Anterior cingulate cortex (tissue), 58 donors: ENCODE measurements around the gene KRT35.
A peak's percentile ranks its signal among the peaks of the same experiment; 100 is the strongest.

ENCODE experiments used
- DNase-seq, 58 donors: peaks; one replicate each; lab custom pipeline; 2025; lab: John Stamatoyannopoulos, UW

KRT35 gene

DNA sequence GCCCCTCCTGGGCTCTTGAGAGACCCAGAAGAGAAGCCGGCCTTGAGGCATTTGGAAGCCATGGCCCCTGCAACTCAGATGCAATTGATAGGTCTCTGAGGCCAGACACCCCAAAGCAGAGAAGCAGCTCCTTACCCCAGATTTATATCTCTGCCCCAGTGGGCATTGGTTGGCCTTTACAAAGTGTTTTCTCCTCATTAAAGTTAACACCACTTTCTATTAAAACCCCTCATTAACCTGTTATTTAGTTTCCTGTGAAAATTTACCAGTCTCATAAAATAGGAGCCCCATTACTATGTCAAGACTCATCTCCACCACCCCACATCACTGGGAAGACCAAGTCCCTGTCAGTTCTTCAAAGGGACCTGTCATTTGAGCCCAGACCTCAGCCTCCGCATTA lies at the start of gene KRT35:
Gene KRT35, minus strand, starts transcription at position 116 of the 400 bp plus-strand sequence. Its CDS starts 54 bp downstream, at position 62.
- no peak for DNase-seq

DNA sequence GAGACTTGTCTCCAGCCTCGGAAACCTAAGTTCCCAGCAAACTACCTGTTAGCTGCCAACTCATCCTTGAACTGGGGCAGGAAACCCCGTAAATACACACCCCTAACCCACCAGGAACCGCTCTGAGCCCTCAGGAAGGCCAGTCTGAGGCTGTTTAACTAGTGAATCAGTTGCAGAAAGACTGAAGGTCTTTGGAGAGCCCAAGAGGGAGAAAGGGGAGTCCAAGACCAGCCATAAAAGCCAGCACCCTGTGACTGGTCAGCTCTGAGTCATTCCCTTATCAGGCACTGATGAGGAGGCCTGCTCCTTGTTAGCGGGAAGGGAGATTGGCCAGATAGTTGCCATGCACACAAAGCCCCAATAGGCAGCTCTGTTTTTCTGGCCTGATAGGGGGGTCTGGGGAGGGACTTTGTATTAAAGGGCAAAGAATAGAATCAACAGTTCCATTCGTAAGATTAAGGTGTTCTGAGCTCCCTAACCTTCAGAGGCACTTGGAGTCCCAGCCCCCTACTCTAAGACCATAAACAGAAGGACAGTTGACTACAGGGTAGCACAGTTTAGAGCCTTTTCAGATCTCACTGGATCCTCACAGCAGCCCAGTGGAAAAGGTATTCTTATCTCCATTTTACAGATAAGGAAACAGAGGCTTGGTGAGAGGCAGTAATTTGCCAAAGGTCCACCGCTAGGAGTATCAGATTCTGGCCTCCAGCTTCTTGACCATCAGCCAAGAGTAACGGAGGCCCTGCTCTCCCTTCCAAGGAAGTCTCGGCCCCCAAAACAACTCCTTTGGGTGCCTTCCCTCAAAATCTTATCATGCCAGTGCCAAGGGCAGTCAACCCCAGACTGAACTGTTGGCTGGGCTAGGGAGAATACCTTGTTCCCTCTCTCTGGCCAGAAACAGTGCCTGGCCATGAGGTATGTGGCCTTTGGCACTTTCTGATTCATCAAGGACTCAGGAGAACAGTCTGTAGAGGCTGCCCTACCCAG lies 49.4 kb upstream of the KRT35 start:
- no peak for DNase-seq

- no peak for DNase-seq
Measured at GRCh38 chr17:41529491-41529915, 48.6 kb upstream of the KRT35 start.

DNA sequence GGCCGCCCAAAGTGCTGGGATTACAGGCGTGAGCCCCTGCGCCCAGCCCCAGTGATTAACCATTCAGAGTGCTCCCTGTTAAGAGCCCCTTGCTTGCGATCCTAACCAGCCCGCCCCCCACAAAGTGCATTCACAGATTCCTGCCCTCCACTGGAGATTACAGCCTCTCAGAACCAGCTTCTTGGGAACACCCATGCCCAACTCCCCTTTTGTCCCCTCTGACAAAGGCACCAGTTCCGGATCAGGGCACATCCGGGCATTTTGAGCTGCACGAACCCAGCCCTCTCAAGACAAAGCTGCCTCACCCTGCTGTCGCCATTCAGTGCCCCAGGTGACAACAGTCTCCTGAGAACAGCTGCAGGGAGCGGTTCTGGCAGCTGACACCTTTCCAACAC lies 48.0 kb upstream of the KRT35 start:
- no peak for DNase-seq

DNA sequence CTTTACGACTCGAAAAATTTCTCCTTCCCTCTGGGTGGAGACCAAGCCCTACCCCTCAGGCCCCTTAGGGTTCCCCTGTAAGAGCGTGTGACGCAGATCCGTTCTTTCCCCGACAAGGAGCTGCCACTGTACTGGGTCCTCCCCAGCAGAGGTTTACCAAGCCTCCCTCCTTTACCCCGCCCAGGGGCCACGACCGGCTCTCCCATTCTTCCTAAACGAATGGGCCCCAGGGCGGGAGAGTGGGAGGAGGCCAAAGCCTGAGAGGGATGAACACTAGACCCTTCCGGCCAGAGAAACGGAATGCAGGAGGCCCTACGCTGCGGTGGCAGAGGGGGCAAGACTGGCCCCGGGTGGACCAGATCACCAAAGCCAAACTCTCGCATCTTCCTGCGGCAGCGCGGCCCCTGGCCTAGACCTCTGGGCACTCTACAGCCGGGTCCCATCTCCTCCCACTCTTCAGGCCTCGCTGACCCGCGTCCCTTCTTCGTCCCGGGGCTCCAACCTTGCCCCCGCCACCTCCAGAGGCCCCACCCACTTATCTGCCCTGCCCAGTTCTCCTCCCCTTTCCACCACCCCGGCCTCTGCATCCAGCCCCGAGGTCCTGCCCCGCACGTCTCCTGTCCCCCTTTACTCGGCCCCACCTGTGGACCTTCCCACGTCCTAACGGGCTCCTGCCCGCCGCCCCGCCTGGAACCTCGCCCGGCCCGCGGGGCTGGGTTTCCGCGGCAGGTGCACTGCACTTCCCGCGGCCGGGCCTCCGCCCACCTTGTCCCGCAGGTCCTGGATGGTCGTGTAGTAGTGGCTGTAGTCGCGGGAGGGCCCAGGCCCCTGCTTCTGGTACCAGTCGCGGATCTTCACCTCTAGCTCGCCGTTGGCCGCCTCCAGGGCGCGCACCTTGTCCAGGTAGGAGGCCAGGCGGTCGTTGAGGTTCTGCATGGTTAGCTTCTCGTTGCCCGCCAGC lies 46.4 kb upstream of the KRT35 start:
- no peak for DNase-seq

DNA sequence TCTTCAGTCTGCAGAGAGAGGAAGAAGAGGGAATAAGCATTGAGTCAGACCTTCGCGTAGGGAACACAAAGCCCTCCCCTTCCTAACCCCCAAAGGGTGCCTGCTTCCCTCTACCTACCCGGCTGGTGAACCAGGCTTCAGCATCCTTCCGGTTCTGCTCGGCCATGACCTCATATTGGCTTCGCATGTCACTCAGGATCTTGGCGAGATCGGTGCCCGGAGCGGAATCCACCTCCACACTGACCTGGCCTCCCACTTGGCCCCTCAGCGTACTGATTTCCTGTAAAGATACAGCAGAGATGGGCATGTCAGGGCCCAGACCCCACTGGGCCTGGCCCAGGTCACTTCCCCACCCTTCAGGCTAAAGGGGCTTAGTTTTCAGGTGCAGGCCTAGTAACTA lies 43.3 kb upstream of the KRT35 start:
- no peak for DNase-seq

DNA sequence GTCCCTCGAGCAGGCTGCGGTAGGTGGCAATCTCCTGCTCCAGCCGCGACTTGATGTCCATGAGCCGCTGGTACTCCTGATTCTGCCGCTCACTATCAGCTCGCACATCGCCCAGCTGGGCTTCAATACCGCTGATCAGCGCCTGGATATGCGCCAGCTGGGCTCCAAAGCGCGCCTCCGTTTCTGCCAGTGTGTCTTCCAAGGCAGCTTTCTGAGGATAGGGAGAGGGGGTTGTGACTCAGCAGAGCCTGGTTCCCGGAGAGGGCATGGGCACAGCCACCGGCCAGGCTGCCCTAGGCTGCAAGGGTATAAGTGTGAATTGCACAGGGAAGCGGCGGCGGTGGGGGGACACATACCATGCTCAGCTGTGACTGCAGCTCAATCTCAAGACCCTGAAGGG lies 42.8 kb upstream of the KRT35 start:
- peak in 2 of 58 donors; percentile 11 for DNase-seq

DNA sequence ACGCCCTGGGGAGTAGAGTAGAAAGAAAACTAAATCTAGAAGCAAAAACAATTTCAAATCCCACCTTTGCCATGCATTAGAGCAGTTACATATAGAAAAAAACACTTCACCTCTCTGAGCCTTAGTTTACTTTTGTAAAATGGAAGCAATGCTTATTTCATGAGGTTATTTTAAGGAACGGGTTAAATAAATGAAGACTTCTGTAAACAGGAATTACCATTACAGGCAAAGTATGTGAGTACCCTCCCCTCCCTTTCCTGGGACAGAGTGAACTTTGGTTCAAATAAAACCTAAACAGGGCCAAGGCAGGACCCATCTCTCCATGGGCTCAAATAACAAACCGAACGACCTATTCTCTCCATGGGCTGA lies 42.3 kb upstream of the KRT35 start:
- no peak for DNase-seq

DNA sequence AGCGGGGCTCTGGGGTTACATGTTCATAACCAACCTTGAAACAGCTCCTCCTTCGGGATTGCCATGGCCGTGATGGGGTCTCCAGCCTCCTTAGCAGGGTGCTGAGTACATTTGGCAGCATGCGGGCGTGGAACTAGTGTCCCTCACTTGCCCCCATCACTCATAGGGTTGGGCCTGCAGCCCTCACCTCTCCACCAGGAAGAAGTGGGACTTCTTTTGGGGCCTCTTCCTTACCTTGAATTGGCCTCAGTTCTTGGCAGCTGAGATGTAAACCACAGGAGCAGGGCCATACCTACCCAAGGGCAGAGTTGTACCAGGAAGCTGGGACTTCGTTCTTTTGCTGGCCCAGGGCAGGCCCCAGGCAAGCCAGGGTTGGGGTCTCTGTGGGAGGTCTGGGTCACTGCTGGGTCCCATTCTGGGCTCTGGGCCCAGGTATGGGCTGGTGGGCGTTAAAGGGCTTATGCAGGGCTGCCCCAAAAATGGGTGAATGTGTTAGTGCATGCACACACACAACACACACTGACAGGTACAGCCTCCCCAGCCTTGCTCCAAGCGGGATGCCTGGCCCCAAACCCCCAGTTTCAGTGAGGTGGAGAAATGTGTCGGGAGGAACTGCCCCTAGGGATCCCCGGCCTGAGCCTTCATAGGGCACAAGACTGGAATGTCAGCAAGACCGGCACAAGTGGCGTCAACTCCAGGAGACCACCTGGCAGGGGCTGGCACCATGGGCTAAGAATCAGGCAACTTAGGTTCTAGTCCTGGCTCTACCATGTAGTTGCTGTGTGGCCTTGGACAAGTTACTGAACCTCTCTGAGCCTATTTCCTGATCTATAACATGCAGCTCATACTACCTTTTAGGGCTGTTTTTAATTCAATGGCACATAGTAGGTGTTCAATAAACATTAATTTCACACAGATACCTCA lies 41.6 kb upstream of the KRT35 start:
- DNase-seq = no peak

DNA sequence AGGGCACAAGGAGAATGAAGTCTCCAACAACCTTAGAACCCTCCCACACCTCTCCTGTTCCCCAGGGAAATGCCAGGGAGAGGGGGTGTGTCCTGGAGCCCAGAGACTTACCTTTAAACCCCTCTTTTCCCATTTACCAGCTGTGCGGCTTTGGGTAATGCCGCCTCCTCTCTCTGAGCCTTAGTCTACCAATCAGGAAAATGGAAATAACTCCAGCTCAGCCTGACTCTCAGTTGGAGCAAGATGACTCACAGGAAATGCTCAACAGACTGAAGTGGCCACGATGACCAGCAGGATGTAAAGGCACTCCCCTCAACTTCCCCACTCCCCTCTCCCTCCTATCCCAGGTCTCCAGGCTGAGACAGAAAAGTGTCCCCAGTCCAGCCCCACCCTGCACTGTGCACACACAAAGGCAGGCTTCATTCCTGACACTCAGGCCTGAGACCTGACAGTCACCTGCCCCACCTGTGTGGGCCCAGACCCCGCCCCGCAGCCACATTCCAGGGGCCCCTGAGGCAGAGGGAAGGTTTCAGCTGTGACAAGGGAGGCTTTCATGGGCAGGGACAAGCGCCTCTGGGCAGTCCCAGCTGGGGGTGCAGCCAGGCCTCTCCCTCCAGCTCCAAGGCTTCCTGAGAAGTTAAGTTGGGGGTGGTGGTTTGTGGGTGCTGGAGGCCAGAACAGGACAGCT lies 40.8 kb upstream of the KRT35 start:
- DNase-seq = no peak

DNA sequence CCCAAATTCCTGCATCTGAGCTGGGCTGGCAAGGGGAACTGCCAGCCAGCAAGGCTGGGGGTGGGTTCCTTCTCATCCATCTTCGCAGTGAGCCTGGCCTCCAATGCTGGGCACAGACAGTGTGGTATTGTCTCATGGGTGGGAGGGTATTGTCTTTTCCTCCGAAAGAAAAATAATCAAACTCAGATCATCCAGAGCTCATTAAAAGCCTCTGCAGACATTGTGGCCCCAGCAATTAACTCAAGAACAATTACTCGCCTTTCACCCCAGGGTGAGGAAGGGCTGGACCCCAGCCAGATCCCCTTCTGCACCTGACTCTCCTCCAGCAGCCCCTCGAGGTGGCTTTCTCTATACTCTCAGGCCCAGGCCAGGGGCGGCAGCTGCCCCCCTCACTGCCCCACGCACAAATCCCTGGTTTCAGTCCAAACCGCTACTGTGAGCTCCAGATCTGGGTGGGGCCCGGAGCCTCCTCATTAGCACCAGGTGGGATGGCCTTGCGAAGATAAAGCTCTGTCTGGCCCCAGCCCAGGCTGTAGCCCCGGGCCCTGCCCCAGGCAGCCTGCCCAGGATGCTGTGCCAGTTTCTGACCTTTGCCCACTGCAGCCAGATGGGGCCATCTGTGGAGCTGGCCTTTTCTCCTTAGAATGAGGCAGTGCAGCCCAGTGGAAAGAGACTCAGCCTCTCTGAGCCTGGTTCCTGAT lies 40.0 kb upstream of the KRT35 start:
- no peak for DNase-seq

DNA sequence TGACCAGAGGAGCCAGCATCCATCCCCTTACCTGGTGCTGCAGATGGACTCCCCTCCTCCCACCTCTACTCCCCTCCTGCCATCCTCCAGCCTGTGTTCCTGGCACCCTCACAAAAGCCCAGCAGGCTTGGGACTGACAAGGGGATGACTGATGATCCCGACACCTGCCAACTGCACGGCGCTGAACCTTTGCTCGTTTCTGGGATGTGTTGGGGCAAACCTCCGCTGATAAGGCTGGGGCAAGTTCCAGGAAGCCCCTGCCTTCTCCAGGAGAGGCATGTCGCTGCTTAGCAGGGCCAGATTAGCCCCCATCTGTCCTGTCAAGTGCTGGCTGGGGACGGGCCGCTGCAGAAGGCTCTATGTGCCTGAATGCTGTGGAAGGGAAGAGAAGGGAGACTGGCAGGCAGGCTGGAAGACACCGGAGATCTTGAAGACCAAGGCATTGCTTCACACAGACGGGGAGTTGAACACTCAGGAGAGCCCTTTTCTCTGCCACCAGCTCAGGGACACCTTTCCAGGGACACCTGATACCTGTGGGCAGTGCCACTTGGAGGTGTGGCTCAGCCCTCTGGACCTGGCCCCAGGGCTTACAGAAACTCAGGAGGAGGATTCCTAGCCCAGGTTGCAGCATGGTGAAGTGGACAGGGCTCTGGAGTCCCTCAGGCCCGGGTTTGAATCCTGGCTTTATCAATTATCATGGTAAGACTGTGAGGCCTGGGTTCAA lies 38.7 kb upstream of the KRT35 start:
- no peak for DNase-seq

DNA sequence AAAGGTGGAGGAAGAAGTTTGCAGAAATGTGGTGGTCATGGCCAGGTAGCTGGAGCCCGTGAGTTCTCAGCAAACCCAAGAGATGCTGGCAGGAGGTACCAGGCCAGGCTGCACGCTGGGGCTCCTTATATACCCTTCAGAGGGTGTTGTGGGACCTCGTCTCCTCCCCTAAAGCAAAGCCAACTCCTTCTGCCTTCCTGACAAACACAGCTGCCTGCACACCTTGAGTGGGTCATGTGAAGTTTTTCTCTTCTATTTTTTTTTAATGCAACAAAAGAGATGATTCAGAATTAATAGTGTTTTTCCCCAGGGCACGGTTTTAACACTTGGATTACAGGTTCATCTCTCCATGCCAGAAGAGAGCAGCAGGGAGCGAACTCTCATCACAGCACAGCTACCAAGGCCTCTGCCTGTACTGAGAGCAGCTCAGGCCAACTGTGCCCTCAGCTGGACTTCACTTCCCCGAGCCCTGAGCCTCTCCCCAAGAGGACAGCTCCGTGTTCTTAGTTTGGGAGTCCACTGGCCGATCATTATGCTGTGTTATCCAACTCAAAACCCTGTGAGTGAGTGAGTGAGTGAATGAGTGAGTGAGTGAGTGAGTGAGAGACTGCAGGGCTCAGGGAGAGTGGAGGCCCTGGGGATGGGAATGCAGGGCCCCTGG lies 38.0 kb upstream of the KRT35 start, which contains the start of gene KRT15:
Gene KRT15, minus strand, starts transcription at position 102 of the 661 bp plus-strand sequence. Its CDS starts 63 bp downstream, at position 39.
- DNase-seq = no peak

GRCh38 chr17:41518031-41518430 lies 37.1 kb upstream of the KRT35 start:
- no peak for DNase-seq

DNA sequence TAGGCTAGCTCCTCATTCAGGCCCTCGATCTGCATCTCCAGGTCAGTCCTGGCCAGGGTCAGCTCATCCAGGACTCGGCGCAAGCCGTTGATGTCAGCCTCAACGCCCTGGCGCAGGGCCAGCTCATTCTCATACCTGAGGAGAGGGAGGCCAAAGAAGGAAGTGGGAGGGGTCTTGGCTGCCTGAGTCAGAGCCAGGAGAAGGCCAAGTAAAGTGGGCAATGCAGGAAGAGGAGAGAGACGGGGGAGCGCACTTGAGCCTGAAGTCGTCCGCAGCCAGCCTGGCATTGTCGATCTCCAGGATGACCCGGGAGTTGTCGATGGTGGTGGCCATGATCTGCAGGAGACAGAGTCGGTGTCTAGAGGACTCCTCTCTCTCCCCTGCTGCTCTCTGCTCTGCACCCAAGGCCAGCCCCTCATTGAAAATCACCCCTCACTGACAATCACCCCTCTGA lies 35.9 kb upstream of the KRT35 start:
- DNase-seq = no peak

DNA sequence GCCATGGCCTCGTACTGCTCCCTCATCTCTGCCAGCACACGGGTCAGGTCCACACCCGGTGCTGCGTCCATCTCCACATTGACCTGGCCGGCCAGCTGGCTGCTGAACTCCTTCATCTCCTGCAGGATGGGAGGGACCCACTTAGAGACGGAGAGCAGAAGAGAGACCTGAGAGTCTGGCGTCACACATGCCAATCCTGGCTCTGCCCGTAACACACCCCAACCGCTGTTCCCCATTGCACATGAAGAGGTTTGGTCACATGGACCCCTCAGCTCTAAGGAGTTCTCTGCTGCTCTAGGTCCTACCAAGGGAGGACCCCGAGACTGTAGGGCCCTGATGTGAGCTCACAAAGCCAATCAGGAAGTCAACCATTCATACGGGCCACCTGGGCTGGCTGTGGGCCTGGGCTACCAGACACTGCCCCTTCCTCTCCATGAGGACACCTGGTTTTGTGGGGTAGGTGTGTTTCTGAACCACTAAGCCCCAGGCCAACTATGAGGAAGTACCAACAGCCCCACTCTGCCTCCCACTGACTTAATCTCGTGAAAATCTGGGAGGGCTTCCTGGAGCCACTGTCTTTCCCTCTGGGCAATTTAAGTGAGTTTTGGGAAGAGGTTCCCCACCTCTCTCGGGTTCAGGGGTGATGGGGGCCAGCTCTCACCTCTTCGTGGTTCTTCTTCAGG lies 35.3 kb upstream of the KRT35 start:
- DNase-seq = no peak

GRCh38 chr17:41513168-41513547 lies 32.2 kb upstream of the KRT35 start:
- no peak for DNase-seq
